Measurements from ENCODE around the gene HES7. TPM values are rescaled to one million over a fixed set of nuclear protein-coding genes. Genes with fewer than 3 reads are reported as not detected.

HES7 gene
- total and polyA plus RNA-seq, 9 of the 15 experiments (the other 6 are each of a cell fraction or from before 2014, with no cell fraction given), result 0.03 to 1.7 (median 0.14) TPM; not detected in 1

GRCh38 chr17:8163978-8164814, 40.3 kb upstream of the HES7 start (continued):
- TF ChIP-seq PML (IDR thresholded peaks at IDR 0.05; ENCODE audit: low read length), result peak; percentile 21; the same call in 1 of the 2 replicates
- peak; percentile 91 for TF ChIP-seq SMAD4 (CRISPR knock-in tag; conservative IDR thresholded peaks at IDR 0.05)
- no peak for TF ChIP-seq MBD1 (CRISPR knock-in tag; IDR thresholded peaks at IDR 0.05)
- no peak for TF ChIP-seq CEBPB (tag; IDR thresholded peaks at IDR 0.05)
- TF ChIP-seq ZNF3 (CRISPR knock-in tag; IDR thresholded peaks at IDR 0.05), result no peak
- TF ChIP-seq ZNF449 (CRISPR knock-in tag; IDR thresholded peaks at IDR 0.05), result no peak
- TF ChIP-seq SETDB1 (IDR thresholded peaks at IDR 0.05; ENCODE audit: low read length), result no peak
- no peak for TF ChIP-seq BRD9 (IDR thresholded peaks at IDR 0.05; ENCODE audit: low read depth, partially characterized antibody)
- TF ChIP-seq GTF2B (IDR thresholded peaks at IDR 0.05; ENCODE audit: extremely low read depth, insufficient read length), result no peak
- TF ChIP-seq HDAC2 (IDR thresholded peaks at IDR 0.05), result peak; percentile 80
- no peak for TF ChIP-seq NCOA1 (IDR thresholded peaks at IDR 0.05; ENCODE audit: low read depth)
- no peak for TF ChIP-seq PHB2 (IDR thresholded peaks at IDR 0.05; ENCODE audit: low read depth)
- peak; percentile 97 for TF ChIP-seq TFAP4 (CRISPR knock-in tag; IDR thresholded peaks at IDR 0.05; ENCODE audit: borderline replicate concordance)
- TF ChIP-seq HMGN3 (IDR thresholded peaks at IDR 0.05; ENCODE audit: borderline replicate concordance, extremely low read depth, insufficient read length, low read depth, low read length), result no peak
- TF ChIP-seq ZFP30 (CRISPR knock-in tag; IDR thresholded peaks at IDR 0.05; ENCODE audit: borderline replicate concordance), result no peak
- peak; percentile 55 for TF ChIP-seq EGR1 (conservative IDR thresholded peaks at IDR 0.05)
- no peak for TF ChIP-seq ERF (CRISPR knock-in tag; IDR thresholded peaks at IDR 0.05)
- 0 out of 2 replicates have a peak, but pooled peaks have one; percentile 8 for TF ChIP-seq TAL1 (IDR thresholded peaks at IDR 0.05)
- no peak for TF ChIP-seq HOMEZ (CRISPR knock-in tag; IDR thresholded peaks at IDR 0.05)

Measured in K562 (cell line).